Ascending aorta (tissue), 2 donors: ENCODE data around the gene PCIF1. TPM values are rescaled to one million over a fixed set of nuclear protein-coding genes. Genes with fewer than 3 reads are reported as not detected.
"Not testable (repeated sequence)": the region's sequence is repeated elsewhere in the genome, so short reads cannot be mapped to it uniquely, and the experiment has no call there.

Source experiments
- DNase-seq, 2 donors: peaks; one replicate each; pipeline ENCODE4 v3.0.0-alpha.2; 2019; ENCODE audit warnings: low spot score in 2 of 2
- H3K27ac ChIP-seq, 2 donors: fragments of 200-600 bp; sonication (generic); one replicate each; pipeline ENCODE4 v1.5.1; 2016 to 2017; ENCODE audit warnings: mild to moderate bottlenecking in 1 of 2
- H3K27me3 ChIP-seq: fragments of 200-600 bp; sonication (generic); one replicate; pipeline ENCODE4 v1.5.1; 2017
- H3K36me3 ChIP-seq, 2 donors: fragments of 200-600 bp; sonication (generic); one replicate each; pipeline ENCODE4 v1.5.1; 2016
- H3K4me1 ChIP-seq, 2 donors: fragments of 200-600 bp; sonication (generic); one replicate each; pipeline ENCODE4 v1.5.1; 2016 to 2017; ENCODE audit warnings: mild to moderate bottlenecking in 1 of 2
- H3K4me3 ChIP-seq, 2 donors: fragments of 200-600 bp; sonication (generic); one replicate each; pipeline ENCODE4 v1.5.1; 2016 to 2017; ENCODE audit warnings: mild to moderate bottlenecking in 1 of 2
- H3K9me3 ChIP-seq, 2 donors: fragments of 200-600 bp; sonication (generic); one replicate each; pipeline ENCODE4 v1.5.1; 2016
- intact Hi-C: fragments of 100-400 bp; cut with DNase I; formaldehyde crosslinking; loops from one replicate; pipeline ENCODE4 v1.15.1; 2023
- total RNA-seq: library from RNA; depleted of rRNA; stranded (reverse); fragments of >200 nt; gene quantifications from one replicate; pipeline ENCODE4 v1.1.0, GENCODE V29; 2016
- TF ChIP-seq, protein P1 (sequence below), 3 experiments: fragments of 200-600 bp in 2 of 3; fragments of 450-650 bp in 1 of 3; sonication (generic) in 2 of 3; IDR thresholded peaks; one replicate each; pipeline ENCODE4 v1.5.1; 2016 to 2019; ENCODE audit warnings: antibody characterized with exemption in 3 of 3, mild to moderate bottlenecking in 1 of 3, moderate library complexity in 1 of 3

The PCIF1 gene
- total RNA-seq, 1 donor from 2014 or later = 45.7 TPM

DNA sequence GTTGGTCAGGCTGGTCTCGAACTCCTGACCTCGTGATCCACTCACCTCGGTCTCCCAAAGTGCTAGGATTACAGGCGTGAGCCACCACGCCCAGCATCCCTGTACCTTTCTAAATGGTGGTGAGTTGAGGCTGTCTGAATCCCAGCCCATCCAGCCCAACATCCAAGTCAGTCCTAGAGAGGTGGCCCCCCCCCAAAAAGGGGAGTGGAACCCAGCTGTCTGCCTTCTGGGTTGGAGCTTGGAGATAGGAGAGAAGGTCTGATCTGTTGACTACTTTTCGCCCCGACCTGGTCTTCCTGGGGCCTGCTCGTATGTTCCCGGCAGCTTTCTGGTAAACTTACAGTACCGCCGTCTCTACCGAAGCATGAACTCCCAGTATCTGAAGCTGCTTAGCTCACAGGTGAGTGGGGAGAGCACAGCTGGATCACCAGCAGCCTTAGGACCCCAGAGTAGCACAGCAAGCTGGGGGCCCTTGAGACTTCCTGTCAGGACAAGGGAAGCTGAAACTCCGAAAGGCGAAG is 37.8 kb upstream of the PCIF1 start:
- no peaks in the 10 kb centered on the region for H3K27me3 ChIP-seq
- H3K9me3 ChIP-seq = no peaks in the 10 kb centered on the region
- no peak overlapping the region for H3K4me3 ChIP-seq
- no peak for DNase-seq
- TF ChIP-seq, protein P1, sequence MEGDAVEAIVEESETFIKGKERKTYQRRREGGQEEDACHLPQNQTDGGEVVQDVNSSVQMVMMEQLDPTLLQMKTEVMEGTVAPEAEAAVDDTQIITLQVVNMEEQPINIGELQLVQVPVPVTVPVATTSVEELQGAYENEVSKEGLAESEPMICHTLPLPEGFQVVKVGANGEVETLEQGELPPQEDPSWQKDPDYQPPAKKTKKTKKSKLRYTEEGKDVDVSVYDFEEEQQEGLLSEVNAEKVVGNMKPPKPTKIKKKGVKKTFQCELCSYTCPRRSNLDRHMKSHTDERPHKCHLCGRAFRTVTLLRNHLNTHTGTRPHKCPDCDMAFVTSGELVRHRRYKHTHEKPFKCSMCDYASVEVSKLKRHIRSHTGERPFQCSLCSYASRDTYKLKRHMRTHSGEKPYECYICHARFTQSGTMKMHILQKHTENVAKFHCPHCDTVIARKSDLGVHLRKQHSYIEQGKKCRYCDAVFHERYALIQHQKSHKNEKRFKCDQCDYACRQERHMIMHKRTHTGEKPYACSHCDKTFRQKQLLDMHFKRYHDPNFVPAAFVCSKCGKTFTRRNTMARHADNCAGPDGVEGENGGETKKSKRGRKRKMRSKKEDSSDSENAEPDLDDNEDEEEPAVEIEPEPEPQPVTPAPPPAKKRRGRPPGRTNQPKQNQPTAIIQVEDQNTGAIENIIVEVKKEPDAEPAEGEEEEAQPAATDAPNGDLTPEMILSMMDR (IDR thresholded peaks at IDR 0.05) = no peak
- peaks cover 49 to 57% of the 10 kb centered on the region in 2 donors for H3K36me3 ChIP-seq
- intact Hi-C loops = no loop called here
- no peak overlapping the region for H3K27ac ChIP-seq
- H3K4me1 ChIP-seq = peaks cover 4 to 5% of the 10 kb centered on the region in 2 donors

DNA sequence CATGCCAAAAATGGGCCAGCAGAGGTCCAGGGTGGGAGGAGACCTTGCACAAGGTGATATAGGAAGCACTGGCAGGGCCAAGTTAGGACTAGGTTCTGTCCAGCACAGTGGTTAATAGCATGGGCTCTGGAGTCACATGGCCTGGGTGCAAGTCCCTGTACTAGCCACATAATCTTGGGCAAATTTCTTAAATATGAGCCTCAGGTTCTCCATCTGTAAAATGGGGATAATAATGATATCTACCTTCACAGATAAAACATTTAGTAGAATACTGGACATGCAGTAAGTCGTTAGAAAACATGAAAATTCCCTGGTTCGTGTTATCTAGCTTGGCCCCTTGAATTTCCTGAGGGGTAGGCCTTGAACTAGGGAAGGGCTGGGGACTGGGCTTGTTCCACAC is 37.2 kb upstream of the PCIF1 start:
- TF ChIP-seq, protein P1 (IDR thresholded peaks at IDR 0.05) = no peak
- intact Hi-C loops = no loop called here
- H3K36me3 ChIP-seq = peaks cover 49 to 57% of the 10 kb centered on the region in 2 donors
- no peaks in the 10 kb centered on the region for H3K27me3 ChIP-seq
- DNase-seq = no peak
- H3K4me1 ChIP-seq = peaks cover 0 to under 1% of the 10 kb centered on the region in 2 donors
- no peak overlapping the region for H3K27ac ChIP-seq
- no peaks in the 10 kb centered on the region for H3K9me3 ChIP-seq
- no peak overlapping the region for H3K4me3 ChIP-seq

DNA sequence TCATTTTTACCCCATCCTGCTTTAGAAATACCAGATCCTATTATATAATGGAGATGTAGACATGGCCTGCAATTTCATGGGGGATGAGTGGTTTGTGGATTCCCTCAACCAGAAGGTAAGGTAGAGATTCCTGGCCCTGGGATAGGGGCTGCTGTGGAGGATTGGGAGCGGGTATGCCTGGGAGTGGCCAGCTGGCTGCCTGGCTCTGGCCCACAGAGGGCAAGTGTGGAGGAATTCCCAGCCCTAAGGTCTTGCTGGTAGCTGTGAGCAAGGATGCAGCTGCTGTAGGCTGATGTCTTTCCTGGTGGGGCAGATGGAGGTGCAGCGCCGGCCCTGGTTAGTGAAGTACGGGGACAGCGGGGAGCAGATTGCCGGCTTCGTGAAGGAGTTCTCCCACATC is 36.8 kb upstream of the PCIF1 start:
- Histone ChIP-seq H3K9me3 (no peaks in the 10 kb centered on the region), H3K4me1 (no peaks in the 10 kb centered on the region), H3K27ac (no peak overlapping the region), H3K36me3 (peaks cover 49 to 57% of the 10 kb centered on the region in 2 donors), H3K27me3 (no peaks in the 10 kb centered on the region), H3K4me3 (no peak overlapping the region)
- TF ChIP-seq, protein P1 (IDR thresholded peaks at IDR 0.05) = no peak
- DNase-seq = no peak
- intact Hi-C loops = no loop called here

DNA sequence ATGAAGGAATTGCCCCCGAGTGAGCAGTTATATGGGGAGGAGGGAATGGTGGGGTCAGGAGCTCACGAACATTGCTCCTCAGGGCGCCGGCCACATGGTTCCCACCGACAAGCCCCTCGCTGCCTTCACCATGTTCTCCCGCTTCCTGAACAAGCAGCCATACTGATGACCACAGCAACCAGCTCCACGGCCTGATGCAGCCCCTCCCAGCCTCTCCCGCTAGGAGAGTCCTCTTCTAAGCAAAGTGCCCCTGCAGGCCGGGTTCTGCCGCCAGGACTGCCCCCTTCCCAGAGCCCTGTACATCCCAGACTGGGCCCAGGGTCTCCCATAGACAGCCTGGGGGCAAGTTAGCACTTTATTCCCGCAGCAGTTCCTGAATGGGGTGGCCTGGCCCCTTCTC is 36.2 kb upstream of the PCIF1 start:
- Histone ChIP-seq H3K9me3 (no peaks in the 10 kb centered on the region), H3K4me1 (no peaks in the 10 kb centered on the region), H3K4me3 (no peak overlapping the region), H3K27ac (no peak overlapping the region), H3K27me3 (no peaks in the 10 kb centered on the region), H3K36me3 (peaks cover 49 to 54% of the 10 kb centered on the region in 2 donors)
- no peak for DNase-seq
- intact Hi-C loops = no loop called here
- TF ChIP-seq, protein P1 (IDR thresholded peaks at IDR 0.05) = no peak

DNA sequence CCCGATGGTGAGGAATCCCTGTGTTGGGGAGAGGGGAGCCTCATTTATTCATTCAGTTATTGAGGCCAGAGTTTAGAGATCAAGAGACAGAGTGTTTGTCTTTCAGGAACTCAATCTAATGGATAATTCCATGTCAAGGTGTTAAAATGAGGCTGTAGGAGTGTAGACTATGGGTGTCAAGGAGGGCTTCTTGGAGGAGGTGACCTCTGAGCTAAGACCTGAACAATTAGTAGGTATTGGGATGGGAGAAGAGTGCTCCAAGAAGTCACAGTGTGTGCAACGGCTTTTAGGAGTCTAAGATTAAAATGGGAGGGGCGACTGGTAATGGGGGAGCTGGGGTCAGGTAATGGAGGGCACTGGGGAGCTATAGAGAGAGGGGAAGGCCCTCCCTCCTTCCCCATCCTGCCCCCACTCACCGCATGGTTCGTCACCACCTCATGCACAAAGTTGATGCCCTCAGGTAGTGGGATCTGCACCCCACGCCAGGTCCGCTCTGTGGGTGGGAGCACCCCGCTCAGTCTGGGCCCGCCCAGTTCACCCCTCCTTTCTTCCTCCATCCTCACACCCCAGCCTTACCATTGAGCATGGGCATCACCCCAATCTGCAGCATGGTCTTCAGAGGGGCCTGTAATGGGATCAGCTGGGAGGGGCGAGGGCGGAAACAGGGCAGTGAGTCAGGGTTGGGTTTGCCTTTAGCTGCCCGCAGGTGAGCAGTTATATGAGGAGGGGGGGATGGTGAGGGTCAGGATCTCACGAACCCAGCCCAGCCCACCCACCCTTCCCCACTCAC is 35.2 kb upstream of the PCIF1 start:
- H3K4me3 ChIP-seq = no peak overlapping the region
- peaks cover 46 to 48% of the 10 kb centered on the region in 2 donors for H3K36me3 ChIP-seq
- TF ChIP-seq, protein P1 (IDR thresholded peaks at IDR 0.05) = no peak
- H3K27ac ChIP-seq = no peak overlapping the region
- DNase-seq = no peak
- no peaks in the 10 kb centered on the region for H3K9me3 ChIP-seq
- H3K4me1 ChIP-seq = no peaks in the 10 kb centered on the region
- intact Hi-C loops = no loop called here
- H3K27me3 ChIP-seq = no peaks in the 10 kb centered on the region

DNA sequence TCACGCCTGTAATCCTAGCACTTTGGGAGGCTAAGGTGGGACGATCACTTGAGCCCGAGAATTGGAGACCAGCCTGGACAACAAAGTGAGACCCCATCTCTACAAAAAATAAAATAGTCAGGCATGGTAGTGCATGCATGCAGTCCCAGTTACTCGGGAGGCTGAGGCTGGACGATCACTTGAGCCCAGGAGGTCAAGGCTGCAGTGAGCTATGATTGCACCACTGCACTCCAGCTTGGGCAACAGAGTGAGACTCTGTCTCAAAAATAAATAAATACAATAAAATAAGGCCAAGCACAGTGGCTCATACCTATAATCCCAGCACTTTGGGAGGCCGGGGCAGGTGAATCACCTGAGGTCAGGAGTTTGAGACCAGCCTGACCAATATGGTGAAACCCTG is 33.2 kb upstream of the PCIF1 start:
- intact Hi-C loops, H3K9me3 ChIP-seq, H3K27me3 ChIP-seq, H3K4me3 ChIP-seq, H3K4me1 ChIP-seq, DNase-seq, H3K27ac ChIP-seq: not testable (repeated sequence)
- H3K36me3 ChIP-seq = peaks cover 28 to 29% of the 10 kb centered on the region in 2 donors
